K562 (cell line): ENCODE results near the gene IL17REL. TPM values are rescaled to one million over a fixed set of nuclear protein-coding genes. Genes with fewer than 3 reads are reported as not detected.

Experiments
- ATF1 ChIP-seq, 2 experiments: fragments of 450-650 bp in 1 of 2; IDR thresholded peaks; 2 replicates each; pipeline ENCODE4 v1.6.1; 2016; ENCODE audit warnings: missing compliant biosample characterization in 1 of 2, missing genetic modification characterization in 1 of 2
- BHLHE40 ChIP-seq: IDR thresholded peaks from 2 replicates; pipeline ENCODE4 v1.6.1; 2011; ENCODE audit warnings: low read length, improper control_type of control experiment
- CCNT2 ChIP-seq: IDR thresholded peaks from 2 replicates; pipeline ENCODE4 v1.6.1; 2011; ENCODE audit warnings: borderline replicate concordance, low read depth, mild to moderate bottlenecking, moderate library complexity, mixed read lengths, low read length; ENCODE audit not compliant: insufficient read length; ENCODE audit errors: extremely low read depth
- CHCHD3 ChIP-seq: fragments of 250-450 bp; sonication (Bioruptor Pico); IDR thresholded peaks from 2 replicates; pipeline ENCODE4 v2.1.2; 2022; ENCODE audit warnings: mild to moderate bottlenecking
- CHD4 ChIP-seq: fragments of 200-600 bp; sonication (generic); IDR thresholded peaks from 3 replicates; pipeline ENCODE4 v1.6.1; 2012; ENCODE audit warnings: low read depth, mild to moderate bottlenecking, mixed read lengths, low read length, inconsistent platforms; ENCODE audit not compliant: insufficient read depth, insufficient replicate concordance, poor library complexity, severe bottlenecking
- ETV5 ChIP-seq: sonication (generic); formaldehyde crosslinking; IDR thresholded peaks from 2 replicates; pipeline ENCODE4 v1.4.0; 2020; ENCODE audit warnings: low read depth, mild to moderate bottlenecking, missing genetic modification reagents
- FOS ChIP-seq: IDR thresholded peaks from 3 replicates; pipeline ENCODE4 v1.6.1; 2011; ENCODE audit not compliant: insufficient read length; ENCODE audit errors: extremely low read depth
- FOSL1 ChIP-seq: fragments of 200-800 bp; sonication (Bioruptor generic); conservative IDR thresholded peaks from 2 replicates; pipeline ENCODE4 v1.6.1; 2016; ENCODE audit warnings: missing genetic modification characterization, missing compliant biosample characterization
- JUND ChIP-seq, 2 experiments: IDR thresholded peaks; 2 replicates in 1 of 2; 3 replicates in 1 of 2; pipeline ENCODE4 v1.6.1; 2011; ENCODE audit warnings: borderline replicate concordance in 2 of 2, low read depth in 2 of 2, low read length in 2 of 2, improper control_type of control experiment in 1 of 2, missing biosample characterization in 1 of 2, missing genetic modification characterization in 1 of 2, missing genetic modification reagents in 1 of 2
- MAZ ChIP-seq, 2 experiments: fragments of 450-650 bp in 1 of 2; sonication (generic) in 1 of 2; formaldehyde crosslinking; IDR thresholded peaks in 1 of 2; conservative IDR thresholded peaks in 1 of 2; 2 replicates each; pipeline versions ENCODE4 v1.4.0 to v1.5.0; 2020; ENCODE audit warnings: mild to moderate bottlenecking in 1 of 2, missing genetic modification reagents in 1 of 2
- NR2C2 ChIP-seq, 2 experiments: fragments of 200-800 bp in 1 of 2; sonication (Bioruptor generic) in 1 of 2; sonication (generic) in 1 of 2; formaldehyde crosslinking in 1 of 2; IDR thresholded peaks; 2 replicates each; pipeline versions ENCODE4 v1.6.1 to v1.8.0; 2016 to 2022; ENCODE audit warnings: mild to moderate bottlenecking in 1 of 2, missing compliant biosample characterization in 1 of 2, missing genetic modification characterization in 1 of 2, missing genetic modification reagents in 1 of 2
- RAD51 ChIP-seq: fragments of 450-650 bp; IDR thresholded peaks from 2 replicates; pipeline ENCODE4 v1.7.1; 2016; ENCODE audit warnings: low read depth, mild to moderate bottlenecking, borderline replicate concordance
- RBM17 ChIP-seq: fragments of 200-400 bp; formaldehyde crosslinking; IDR thresholded peaks from 2 replicates; pipeline ENCODE4 v1.6.1; 2017; ENCODE audit warnings: low read depth, mild to moderate bottlenecking, low read length, borderline replicate concordance
- TAF15 ChIP-seq: fragments of 200-400 bp; formaldehyde crosslinking; IDR thresholded peaks from 2 replicates; pipeline ENCODE4 v1.6.1; 2017; ENCODE audit warnings: mild to moderate bottlenecking, low read depth, low read length, moderate library complexity
- TOE1 ChIP-seq, 2 experiments: fragments of 450-650 bp in 1 of 2; sonication (generic) in 1 of 2; formaldehyde crosslinking in 1 of 2; IDR thresholded peaks; 2 replicates each; pipeline versions ENCODE4 v1.7.1 to v1.8.0; 2016 to 2022; ENCODE audit warnings: borderline replicate concordance in 2 of 2, mild to moderate bottlenecking in 2 of 2, antibody characterized with exemption in 1 of 2, inconsistent platforms in 1 of 2, low read depth in 1 of 2, missing genetic modification reagents in 1 of 2, moderate library complexity in 1 of 2
- ZNF436 ChIP-seq: fragments of 250-450, 450-650 bp; sonication (Bioruptor Pico); formaldehyde crosslinking; IDR thresholded peaks from 2 replicates; pipeline ENCODE4 v1.7.0; 2020; ENCODE audit warnings: mild to moderate bottlenecking
- polyA plus RNA-seq, 8 experiments: library from polyadenylated mRNA; depleted of rRNA in 4 of 8; stranded (reverse) in 5 of 8; unstranded in 3 of 8; fragments of >200 nt; fragmentation: Nextera tagmentation in 2 of 8; fragmentation: Illumina TruSeq in 1 of 8; extraction: Ambion mirVana in 2 of 8; extraction: Trizol in 1 of 8; gene quantifications; 2 replicates each; pipeline versions ENCODE4 v1.2.1 to v1.2.3, GENCODE V29; 2011 to 2014; ENCODE audit warnings: inconsistent platforms in 1 of 8, missing spikeins in 1 of 8
- total RNA-seq, 7 experiments: library from RNA; depleted of rRNA in 6 of 7; stranded (reverse); fragments of >200 nt in 6 of 7; fragmentation: Illumina TruSeq in 2 of 7; extraction: Trizol in 2 of 7; gene quantifications; 2 replicates each; pipeline versions ENCODE4 v1.2.1 to v1.2.3, GENCODE V29; 2011 to 2021; ENCODE audit warnings: low replicate concordance in 1 of 7
- TF ChIP-seq, protein P1 (sequence below): IDR thresholded peaks from 2 replicates; pipeline ENCODE4 v1.6.1; 2014; ENCODE audit warnings: antibody characterized with exemption
- TF ChIP-seq, protein P2 (sequence below), 3 experiments: IDR thresholded peaks in 2 of 3; conservative IDR thresholded peaks in 1 of 3; 2 replicates each; pipeline ENCODE4 v1.5.1; 2011 to 2012; ENCODE audit warnings: low read length in 3 of 3, mild to moderate bottlenecking in 3 of 3, control low read depth in 2 of 3, improper control_type of control experiment in 1 of 3, inconsistent platforms in 1 of 3, low read depth in 1 of 3, mixed read lengths in 1 of 3, moderate library complexity in 1 of 3; ENCODE audit not compliant: insufficient read depth in 2 of 3
- TF ChIP-seq, protein P3 (sequence below): fragments of 450-650 bp; IDR thresholded peaks from 2 replicates; pipeline ENCODE4 v1.6.1; 2017; ENCODE audit warnings: antibody characterized with exemption

Gene IL17REL
- total and polyA plus RNA-seq, 9 of the 15 experiments (the other 6 are each of a cell fraction or from before 2014, with no cell fraction given), result 0.05 to 0.42 (median 0.11) TPM; not detected in 4

DNA sequence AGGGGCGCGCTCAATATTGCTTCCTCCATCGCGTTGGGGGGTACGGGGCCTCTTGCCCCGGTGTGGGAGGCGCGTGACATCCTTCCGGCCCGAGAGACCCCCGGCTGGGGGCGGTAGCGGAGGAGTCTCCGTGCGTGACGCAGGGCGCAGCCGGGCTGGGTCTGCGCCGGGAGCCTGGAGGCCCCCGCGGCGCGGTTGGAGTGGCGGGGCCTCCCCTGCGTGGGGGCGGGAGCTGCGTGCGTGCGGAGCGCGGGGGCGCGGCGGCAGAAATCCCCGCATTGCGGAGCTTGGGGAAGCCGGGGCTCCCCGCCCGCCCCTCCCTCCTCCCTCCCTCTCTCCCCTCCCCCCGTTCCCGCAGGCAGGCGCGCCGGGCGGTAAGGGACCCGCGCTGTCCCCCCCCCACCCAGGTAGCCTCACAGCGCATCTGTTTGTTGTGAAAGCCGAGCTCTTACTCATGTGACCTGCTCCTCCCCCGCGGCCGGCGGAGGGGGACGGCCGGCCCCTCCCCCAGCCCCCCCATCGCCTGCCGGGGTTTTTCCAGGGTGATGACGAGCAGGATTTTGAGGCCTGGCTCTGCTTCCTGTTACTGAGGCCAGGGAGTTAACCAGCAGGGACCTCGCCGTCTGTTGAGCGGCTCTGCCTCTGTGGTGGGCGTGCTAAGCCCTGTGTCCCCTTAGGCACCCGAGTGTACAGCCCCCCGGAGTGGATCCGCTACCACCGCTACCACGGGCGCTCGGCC is 50.4 kb downstream of the IL17REL start (continued):
- peak; percentile 8 to 34; a peak in 1 of 4 replicates for TF ChIP-seq MAZ (CRISPR knock-in tag; conservative IDR thresholded peaks at IDR 0.05 in 1 of 2, IDR thresholded peaks at IDR 0.05 in 1 of 2)
- no peak for TF ChIP-seq ATF1 (CRISPR knock-in tag; IDR thresholded peaks at IDR 0.05)
- 0 out of 2 replicates have a peak, but pooled peaks have one; percentile 35 for TF ChIP-seq ATF1 (tag; IDR thresholded peaks at IDR 0.05)
- no peak for TF ChIP-seq TAF15
- TF ChIP-seq TOE1 (IDR thresholded peaks at IDR 0.05; ENCODE audit: borderline replicate concordance), result no peak; the same call in 1 of the 2 replicates
- TF ChIP-seq TOE1 (CRISPR knock-in tag; IDR thresholded peaks at IDR 0.05; ENCODE audit: borderline replicate concordance, low read depth), result no peak
- TF ChIP-seq ETV5, result no peak
- TF ChIP-seq BHLHE40, result peak; percentile 81; the same call in 1 of the 2 replicates
- TF ChIP-seq NR2C2 (CRISPR knock-in tag; IDR thresholded peaks at IDR 0.05), result no peak
- TF ChIP-seq NR2C2 (tag; IDR thresholded peaks at IDR 0.05), result no peak; the same call in 1 of the 2 replicates
- TF ChIP-seq JUND (IDR thresholded peaks at IDR 0.05; ENCODE audit: borderline replicate concordance, low read depth, low read length), result peak; percentile 44; the same call in 1 of the 2 replicates
- TF ChIP-seq JUND (tag; IDR thresholded peaks at IDR 0.05; ENCODE audit: borderline replicate concordance, low read depth, low read length), result peak; percentile 43; the same call in 1 of the 3 replicates
- TF ChIP-seq ZNF436, result no peak
- TF ChIP-seq, protein P1, sequence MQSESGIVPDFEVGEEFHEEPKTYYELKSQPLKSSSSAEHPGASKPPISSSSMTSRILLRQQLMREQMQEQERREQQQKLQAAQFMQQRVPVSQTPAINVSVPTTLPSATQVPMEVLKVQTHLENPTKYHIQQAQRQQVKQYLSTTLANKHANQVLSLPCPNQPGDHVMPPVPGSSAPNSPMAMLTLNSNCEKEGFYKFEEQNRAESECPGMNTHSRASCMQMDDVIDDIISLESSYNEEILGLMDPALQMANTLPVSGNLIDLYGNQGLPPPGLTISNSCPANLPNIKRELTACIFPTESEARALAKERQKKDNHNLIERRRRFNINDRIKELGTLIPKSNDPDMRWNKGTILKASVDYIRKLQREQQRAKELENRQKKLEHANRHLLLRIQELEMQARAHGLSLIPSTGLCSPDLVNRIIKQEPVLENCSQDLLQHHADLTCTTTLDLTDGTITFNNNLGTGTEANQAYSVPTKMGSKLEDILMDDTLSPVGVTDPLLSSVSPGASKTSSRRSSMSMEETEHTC, result peak; percentile 60; the same call in 1 of the 2 replicates
- peak; percentile 31; the same call in 1 of the 2 replicates for TF ChIP-seq RAD51
- TF ChIP-seq FOS, result no peak
- TF ChIP-seq CHD4, result no peak
- TF ChIP-seq RBM17, result no peak
- TF ChIP-seq CCNT2, result peak; percentile 67
- peak; percentile 25; the same call in 1 of the 2 replicates for TF ChIP-seq FOSL1 (tag)
- TF ChIP-seq, protein P2, sequence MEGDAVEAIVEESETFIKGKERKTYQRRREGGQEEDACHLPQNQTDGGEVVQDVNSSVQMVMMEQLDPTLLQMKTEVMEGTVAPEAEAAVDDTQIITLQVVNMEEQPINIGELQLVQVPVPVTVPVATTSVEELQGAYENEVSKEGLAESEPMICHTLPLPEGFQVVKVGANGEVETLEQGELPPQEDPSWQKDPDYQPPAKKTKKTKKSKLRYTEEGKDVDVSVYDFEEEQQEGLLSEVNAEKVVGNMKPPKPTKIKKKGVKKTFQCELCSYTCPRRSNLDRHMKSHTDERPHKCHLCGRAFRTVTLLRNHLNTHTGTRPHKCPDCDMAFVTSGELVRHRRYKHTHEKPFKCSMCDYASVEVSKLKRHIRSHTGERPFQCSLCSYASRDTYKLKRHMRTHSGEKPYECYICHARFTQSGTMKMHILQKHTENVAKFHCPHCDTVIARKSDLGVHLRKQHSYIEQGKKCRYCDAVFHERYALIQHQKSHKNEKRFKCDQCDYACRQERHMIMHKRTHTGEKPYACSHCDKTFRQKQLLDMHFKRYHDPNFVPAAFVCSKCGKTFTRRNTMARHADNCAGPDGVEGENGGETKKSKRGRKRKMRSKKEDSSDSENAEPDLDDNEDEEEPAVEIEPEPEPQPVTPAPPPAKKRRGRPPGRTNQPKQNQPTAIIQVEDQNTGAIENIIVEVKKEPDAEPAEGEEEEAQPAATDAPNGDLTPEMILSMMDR (IDR thresholded peaks at IDR 0.05 in 2 of 3, conservative IDR thresholded peaks at IDR 0.05 in 1 of 3; ENCODE audit: insufficient read depth in 2 of 3, low read depth in 1 of 3, low read length in 3 of 3), result no peak
- TF ChIP-seq CHCHD3 (CRISPR knock-in tag), result no peak
- TF ChIP-seq, protein P3, sequence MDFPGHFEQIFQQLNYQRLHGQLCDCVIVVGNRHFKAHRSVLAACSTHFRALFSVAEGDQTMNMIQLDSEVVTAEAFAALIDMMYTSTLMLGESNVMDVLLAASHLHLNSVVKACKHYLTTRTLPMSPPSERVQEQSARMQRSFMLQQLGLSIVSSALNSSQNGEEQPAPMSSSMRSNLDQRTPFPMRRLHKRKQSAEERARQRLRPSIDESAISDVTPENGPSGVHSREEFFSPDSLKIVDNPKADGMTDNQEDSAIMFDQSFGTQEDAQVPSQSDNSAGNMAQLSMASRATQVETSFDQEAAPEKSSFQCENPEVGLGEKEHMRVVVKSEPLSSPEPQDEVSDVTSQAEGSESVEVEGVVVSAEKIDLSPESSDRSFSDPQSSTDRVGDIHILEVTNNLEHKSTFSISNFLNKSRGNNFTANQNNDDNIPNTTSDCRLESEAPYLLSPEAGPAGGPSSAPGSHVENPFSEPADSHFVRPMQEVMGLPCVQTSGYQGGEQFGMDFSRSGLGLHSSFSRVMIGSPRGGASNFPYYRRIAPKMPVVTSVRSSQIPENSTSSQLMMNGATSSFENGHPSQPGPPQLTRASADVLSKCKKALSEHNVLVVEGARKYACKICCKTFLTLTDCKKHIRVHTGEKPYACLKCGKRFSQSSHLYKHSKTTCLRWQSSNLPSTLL, result no peak
